Vagina (tissue), 2 donors: ENCODE results near the gene ADAM33.

Experiments used
- CTCF ChIP-seq, 3 experiments: fragments of 450-650 bp in 2 of 3; fragments of 200-600 bp in 1 of 3; sonication (generic) in 1 of 3; IDR thresholded peaks; one replicate each; pipeline ENCODE4 v1.5.1; 2017 to 2019; ENCODE audit warnings: antibody characterized with exemption in 3 of 3, mild to moderate bottlenecking in 2 of 3, moderate library complexity in 2 of 3
- POLR2A ChIP-seq, 2 donors: fragments of 450-650 bp; IDR thresholded peaks; one replicate each; pipeline ENCODE4 v1.6.1; 2017; ENCODE audit warnings: antibody characterized with exemption in 2 of 2, mild to moderate bottlenecking in 2 of 2, moderate library complexity in 2 of 2
- POLR2AphosphoS5 ChIP-seq, 2 donors: sonication (generic); formaldehyde crosslinking; IDR thresholded peaks; one replicate each; pipeline ENCODE4 v1.9.0; 2017; ENCODE audit warnings: antibody characterized with exemption in 2 of 2, mild to moderate bottlenecking in 2 of 2, low read depth in 1 of 2; ENCODE audit not compliant: insufficient read depth in 1 of 2

DNA sequence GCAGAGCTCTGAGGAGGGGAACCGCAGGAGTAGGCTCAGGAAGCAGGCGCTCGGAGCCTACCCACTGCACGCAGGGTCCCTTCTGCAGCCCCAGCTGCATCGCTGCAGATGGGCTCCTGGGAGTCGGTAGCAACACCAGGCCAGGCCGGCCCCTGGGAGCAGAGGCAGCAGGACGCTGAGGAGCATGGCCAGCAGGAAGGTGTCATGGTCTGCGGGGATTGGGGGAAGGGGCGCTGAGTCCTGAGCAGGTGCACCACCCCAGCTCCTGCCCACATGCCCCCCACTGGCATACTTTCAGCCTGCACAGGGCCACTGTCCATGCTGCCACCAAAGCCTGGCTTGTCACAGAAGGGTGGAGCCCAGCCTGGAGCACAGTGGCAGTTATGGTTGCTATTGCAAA is 10.9 kb downstream of the ADAM33 start:
- no peak for TF ChIP-seq CTCF (IDR thresholded peaks at IDR 0.05)
- TF ChIP-seq POLR2A (IDR thresholded peaks at IDR 0.05): no peak
- TF ChIP-seq POLR2AphosphoS5 (IDR thresholded peaks at IDR 0.05; ENCODE audit: insufficient read depth in 1 of 2, low read depth in 1 of 2): no peak
